Measurements from ENCODE around the gene ZNF814.
A peak's percentile ranks its signal among the peaks of the same experiment; 100 is the strongest.
"Not testable (repeated sequence)": the region's sequence is repeated elsewhere in the genome, so short reads cannot be mapped to it uniquely, and the experiment has no call there.

ZNF814 gene

GRCh38 chr19:57888560-57889231 is at the start of gene ZNF814:
ZNF814 (minus strand) TSS chr19:57889037; CDS start chr19:57888802, 235 bp downstream.
- peak; percentile 82 for DNase-seq

GRCh38 chr19:57935731-57936130 is 46.9 kb upstream of the ZNF814 start:
- DNase-seq, result no peak

GRCh38 chr19:57934820-57935665 is 46.2 kb upstream of the ZNF814 start, which contains the start of gene ZNF418:
ZNF418 (minus strand) TSS chr19:57935402; CDS start chr19:57933822, 1,580 bp downstream.
- DNase-seq, result peak; percentile 14

- no peak for DNase-seq
Observed at GRCh38 chr19:57927587-57927986, 38.8 kb upstream of the ZNF814 start.

- peak; percentile 81 for DNase-seq
Observed at GRCh38 chr19:57916168-57916995, 27.5 kb upstream of the ZNF814 start, which contains the start of gene ZNF417. ZNF417 (minus strand) TSS chr19:57916592; CDS start chr19:57916411, 181 bp downstream.

GRCh38 chr19:57914531-57914930 is 25.7 kb upstream of the ZNF814 start:
- no peak for DNase-seq

- no peak for DNase-seq
Observed at GRCh38 chr19:57907394-57907793, 18.6 kb upstream of the ZNF814 start.

- DNase-seq, result no peak
Observed at GRCh38 chr19:57905258-57905657, 16.4 kb upstream of the ZNF814 start.

GRCh38 chr19:57903618-57904184 is 14.9 kb upstream of the ZNF814 start:
- no peak for DNase-seq

- DNase-seq, result no peak
Observed at GRCh38 chr19:57900311-57900710, 11.5 kb upstream of the ZNF814 start.

GRCh38 chr19:57890706-57891105 is 1.9 kb upstream of the ZNF814 start:
- not testable (repeated sequence) for DNase-seq

GRCh38 chr19:57888107-57888559 is 704 bp downstream of the ZNF814 start:
- DNase-seq, result no peak

GRCh38 chr19:57887195-57887941 is 1.5 kb downstream of the ZNF814 start:
- no peak for DNase-seq

- no peak for DNase-seq
Observed at GRCh38 chr19:57886046-57886445, 2.8 kb downstream of the ZNF814 start.

- not testable (repeated sequence) for DNase-seq
Observed at GRCh38 chr19:57873883-57874799, 14.7 kb downstream of the ZNF814 start.

- no peak for DNase-seq
Observed at GRCh38 chr19:57872450-57872849, 16.4 kb downstream of the ZNF814 start.

GRCh38 chr19:57870225-57870624 is 18.6 kb downstream of the ZNF814 start:
- DNase-seq, result no peak

GRCh38 chr19:57869655-57870054 is 19.2 kb downstream of the ZNF814 start:
- not testable (repeated sequence) for DNase-seq

- DNase-seq, result no peak
Observed at GRCh38 chr19:57867868-57868492, 20.9 kb downstream of the ZNF814 start.

GRCh38 chr19:57862351-57862750 is 26.5 kb downstream of the ZNF814 start:
- DNase-seq, result not testable (repeated sequence)

Measured in stimulated activated CD4-positive, alpha-beta T cell treated with anti-CD3 and anti-CD28 coated beads, Interleukin-4, amount 100 ng/mL, for 1 hour (primary cell).